ENCODE measurements around the gene CSNK1G2. TPM values are rescaled to one million over a fixed set of nuclear protein-coding genes. Genes with fewer than 3 reads are reported as not detected.

The CSNK1G2 gene
- total RNA-seq, 1 experiment from 2014 or later = 44.4 TPM

GRCh38 chr19:1975162-1975480 is 34.1 kb downstream of the CSNK1G2 start:
- Mint-ChIP-seq H3K27ac (ENCODE audit: unreplicated experiment) (no peak overlapping the region), H3K36me3 (ENCODE audit: insufficient read depth, unreplicated experiment) (peaks cover 25% of the 10 kb centered on the region), H3K27me3 (ENCODE audit: insufficient read depth, unreplicated experiment) (no peaks in the 10 kb centered on the region), H3K4me3 (ENCODE audit: unreplicated experiment) (no peak overlapping the region), H3K9me3 (ENCODE audit: unreplicated experiment) (no peaks in the 10 kb centered on the region), H3K4me1 (ENCODE audit: low read depth, unreplicated experiment) (no peaks in the 10 kb centered on the region)
- Histone ChIP-seq H3K9me3 (no peaks in the 10 kb centered on the region), H3K4me1 (no peaks in the 10 kb centered on the region), H3K36me3 (ENCODE audit: control insufficient read depth, insufficient read depth, low read length) (no peaks in the 10 kb centered on the region), H3K4me3 (ENCODE audit: low read depth, low read length) (no peak overlapping the region), H3K27me3 (replicated peaks; ENCODE audit: control insufficient read depth, insufficient read depth, low read length) (no peaks in the 10 kb centered on the region)
- POLR2A ChIA-PET = no interaction called here
- intact Hi-C loops (cut with micrococcal nuclease; ENCODE audit: unreplicated experiment) = no loop called here
- DNase-seq = no peak
- no TSS peak for BruUV-seq (replicated peaks)
- CTCF ChIA-PET = no interaction called here
- no peak for TF ChIP-seq CTCF (IDR thresholded peaks at IDR 0.05; ENCODE audit: insufficient read depth in 1 of 2, low read depth in 1 of 2, low read length in 1 of 2, severe bottlenecking in 1 of 2, unreplicated experiment in 1 of 2)

GRCh38 chr19:1977120-1977519 is 36.1 kb downstream of the CSNK1G2 start:
- intact Hi-C loops (cut with micrococcal nuclease; ENCODE audit: unreplicated experiment) = no loop called here
- H3K27me3 ChIP-seq (replicated peaks; ENCODE audit: control insufficient read depth, insufficient read depth, low read length) = no peaks in the 10 kb centered on the region
- Mint-ChIP-seq H3K9me3 (ENCODE audit: unreplicated experiment) (no peaks in the 10 kb centered on the region), H3K27me3 (ENCODE audit: insufficient read depth, unreplicated experiment) (no peaks in the 10 kb centered on the region), H3K4me1 (ENCODE audit: low read depth, unreplicated experiment) (no peaks in the 10 kb centered on the region), H3K4me3 (ENCODE audit: unreplicated experiment) (no peak overlapping the region), H3K27ac (ENCODE audit: unreplicated experiment) (no peak overlapping the region), H3K36me3 (ENCODE audit: insufficient read depth, unreplicated experiment) (peaks cover 32% of the 10 kb centered on the region)
- POLR2A ChIA-PET = no interaction called here
- CTCF ChIA-PET = no interaction called here
- H3K36me3 ChIP-seq (ENCODE audit: control insufficient read depth, insufficient read depth, low read length) = no peaks in the 10 kb centered on the region
- no peaks in the 10 kb centered on the region for H3K9me3 ChIP-seq
- H3K4me3 ChIP-seq (ENCODE audit: low read depth, low read length) = no peak overlapping the region
- BruUV-seq (replicated peaks) = no TSS peak
- no peak for DNase-seq
- H3K4me1 ChIP-seq = no peaks in the 10 kb centered on the region
- TF ChIP-seq CTCF (IDR thresholded peaks at IDR 0.05; ENCODE audit: insufficient read depth in 1 of 2, low read depth in 1 of 2, low read length in 1 of 2, severe bottlenecking in 1 of 2, unreplicated experiment in 1 of 2) = no peak

- Mint-ChIP-seq H3K27ac (ENCODE audit: unreplicated experiment) (no peak overlapping the region), H3K4me1 (ENCODE audit: low read depth, unreplicated experiment) (no peaks in the 10 kb centered on the region), H3K27me3 (ENCODE audit: insufficient read depth, unreplicated experiment) (no peaks in the 10 kb centered on the region), H3K9me3 (ENCODE audit: unreplicated experiment) (no peaks in the 10 kb centered on the region), H3K36me3 (ENCODE audit: insufficient read depth, unreplicated experiment) (peaks cover 36% of the 10 kb centered on the region), H3K4me3 (ENCODE audit: unreplicated experiment) (no peak overlapping the region)
- DNase-seq = no peak
- no peaks in the 10 kb centered on the region for H3K36me3 ChIP-seq (ENCODE audit: control insufficient read depth, insufficient read depth, low read length)
- no peaks in the 10 kb centered on the region for H3K9me3 ChIP-seq
- POLR2A ChIA-PET = no interaction called here
- H3K4me3 ChIP-seq (ENCODE audit: low read depth, low read length) = no peak overlapping the region
- no TSS peak for BruUV-seq (replicated peaks)
- CTCF ChIA-PET = interaction anchor here (0.6 kb wide), 1 partner anchor 136 kb away, joined by 3 read pairs; no protein-coding TSS in a partner anchor
- intact Hi-C loops (cut with micrococcal nuclease; ENCODE audit: unreplicated experiment) = no loop called here
- no peaks in the 10 kb centered on the region for H3K27me3 ChIP-seq (replicated peaks; ENCODE audit: control insufficient read depth, insufficient read depth, low read length)
- no peaks in the 10 kb centered on the region for H3K4me1 ChIP-seq
- no peak for TF ChIP-seq CTCF (IDR thresholded peaks at IDR 0.05; ENCODE audit: insufficient read depth in 1 of 2, low read depth in 1 of 2, low read length in 1 of 2, severe bottlenecking in 1 of 2, unreplicated experiment in 1 of 2)
These were observed 37.4 kb downstream of the CSNK1G2 start for GRCh38 chr19:1978346-1978894.
